ENCODE measurements around the gene KIF19.

KIF19 gene

DNA sequence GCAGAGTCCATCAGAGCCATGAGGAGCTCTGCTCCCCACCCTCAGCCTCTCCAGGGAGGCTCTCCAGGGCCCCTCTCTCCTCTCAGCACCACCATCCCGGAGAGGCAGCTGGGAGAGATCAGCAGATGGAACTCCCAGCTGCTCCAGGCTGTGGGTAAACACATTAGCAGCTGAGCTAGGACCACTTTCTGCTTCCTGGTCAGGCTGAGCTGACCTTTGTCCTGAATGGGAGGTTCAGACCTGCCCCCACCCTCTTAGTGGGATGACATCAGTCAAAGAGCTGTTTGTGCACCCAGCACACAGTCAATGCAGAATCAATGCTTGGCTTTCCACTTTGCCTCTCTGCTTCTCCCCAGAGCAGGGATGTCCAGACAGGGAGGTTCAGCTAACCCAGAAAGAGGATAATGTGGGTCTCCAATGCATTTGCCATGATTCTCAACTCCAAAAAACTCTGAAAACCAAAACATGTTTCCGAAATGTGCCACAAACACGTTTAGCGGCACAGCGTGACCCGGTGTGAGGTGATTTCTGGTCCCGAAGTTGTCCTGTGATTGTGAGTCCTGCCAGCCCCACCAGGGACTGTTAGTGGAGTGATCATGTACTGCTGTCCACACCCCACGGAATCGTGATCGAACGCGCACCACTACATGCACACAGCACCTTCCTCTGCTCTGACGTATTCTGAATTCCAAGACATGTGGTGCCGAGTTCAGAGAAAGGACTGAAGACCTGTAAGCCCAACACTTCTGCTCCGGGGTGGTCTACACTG, 48.0 kb downstream of the KIF19 start:
- TF ChIP-seq ZNF70 (CRISPR knock-in tag; IDR thresholded peaks at IDR 0.05) (no peak), ZFP3 (CRISPR knock-in tag; IDR thresholded peaks at IDR 0.05) (no peak), OSR1 (CRISPR knock-in tag; IDR thresholded peaks at IDR 0.05) (no peak), ESRRG (CRISPR knock-in tag; IDR thresholded peaks at IDR 0.05) (no peak), ZC3H10 (CRISPR knock-in tag; IDR thresholded peaks at IDR 0.05) (no peak), RARB (CRISPR knock-in tag; IDR thresholded peaks at IDR 0.05) (no peak), ARNTL (CRISPR knock-in tag; IDR thresholded peaks at IDR 0.05; ENCODE audit: borderline replicate concordance, low read depth) (no peak), ZFP30 (CRISPR knock-in tag; IDR thresholded peaks at IDR 0.05) (no peak), PATZ1 (CRISPR knock-in tag; IDR thresholded peaks at IDR 0.05; ENCODE audit: borderline replicate concordance) (no peak), SNAI2 (CRISPR knock-in tag; IDR thresholded peaks at IDR 0.05) (no peak), CSDC2 (CRISPR knock-in tag; IDR thresholded peaks at IDR 0.05) (no peak), POU6F1 (CRISPR knock-in tag; IDR thresholded peaks at IDR 0.05; ENCODE audit: borderline replicate concordance, low read depth) (no peak), PPARA (CRISPR knock-in tag; IDR thresholded peaks at IDR 0.05; ENCODE audit: borderline replicate concordance) (no peak), GLIS3 (CRISPR knock-in tag; IDR thresholded peaks at IDR 0.05) (no peak)
- ATAC-seq, result no peak

- TF ChIP-seq RARB (CRISPR knock-in tag; IDR thresholded peaks at IDR 0.05) (no peak), ARNTL (CRISPR knock-in tag; IDR thresholded peaks at IDR 0.05; ENCODE audit: borderline replicate concordance, low read depth) (no peak), ISL1 (CRISPR knock-in tag; IDR thresholded peaks at IDR 0.05) (no peak), CSDC2 (CRISPR knock-in tag; IDR thresholded peaks at IDR 0.05) (no peak), POU6F1 (CRISPR knock-in tag; IDR thresholded peaks at IDR 0.05; ENCODE audit: borderline replicate concordance, low read depth) (no peak)
- TF ChIP-seq, protein P1, sequence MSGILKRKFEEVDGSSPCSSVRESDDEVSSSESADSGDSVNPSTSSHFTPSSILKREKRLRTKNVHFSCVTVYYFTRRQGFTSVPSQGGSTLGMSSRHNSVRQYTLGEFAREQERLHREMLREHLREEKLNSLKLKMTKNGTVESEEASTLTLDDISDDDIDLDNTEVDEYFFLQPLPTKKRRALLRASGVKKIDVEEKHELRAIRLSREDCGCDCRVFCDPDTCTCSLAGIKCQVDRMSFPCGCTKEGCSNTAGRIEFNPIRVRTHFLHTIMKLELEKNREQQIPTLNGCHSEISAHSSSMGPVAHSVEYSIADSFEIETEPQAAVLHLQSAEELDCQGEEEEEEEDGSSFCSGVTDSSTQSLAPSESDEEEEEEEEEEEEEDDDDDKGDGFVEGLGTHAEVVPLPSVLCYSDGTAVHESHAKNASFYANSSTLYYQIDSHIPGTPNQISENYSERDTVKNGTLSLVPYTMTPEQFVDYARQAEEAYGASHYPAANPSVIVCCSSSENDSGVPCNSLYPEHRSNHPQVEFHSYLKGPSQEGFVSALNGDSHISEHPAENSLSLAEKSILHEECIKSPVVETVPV (CRISPR knock-in tag; IDR thresholded peaks at IDR 0.05), result no peak
- TF ChIP-seq, protein P2, sequence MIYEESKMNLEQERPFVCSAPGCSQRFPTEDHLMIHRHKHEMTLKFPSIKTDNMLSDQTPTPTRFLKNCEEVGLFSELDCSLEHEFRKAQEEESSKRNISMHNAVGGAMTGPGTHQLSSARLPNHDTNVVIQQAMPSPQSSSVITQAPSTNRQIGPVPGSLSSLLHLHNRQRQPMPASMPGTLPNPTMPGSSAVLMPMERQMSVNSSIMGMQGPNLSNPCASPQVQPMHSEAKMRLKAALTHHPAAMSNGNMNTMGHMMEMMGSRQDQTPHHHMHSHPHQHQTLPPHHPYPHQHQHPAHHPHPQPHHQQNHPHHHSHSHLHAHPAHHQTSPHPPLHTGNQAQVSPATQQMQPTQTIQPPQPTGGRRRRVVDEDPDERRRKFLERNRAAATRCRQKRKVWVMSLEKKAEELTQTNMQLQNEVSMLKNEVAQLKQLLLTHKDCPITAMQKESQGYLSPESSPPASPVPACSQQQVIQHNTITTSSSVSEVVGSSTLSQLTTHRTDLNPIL (CRISPR knock-in tag; IDR thresholded peaks at IDR 0.05; ENCODE audit: low read depth), result no peak
- ATAC-seq, result no peak
Measured at GRCh38 chr17:74374858-74375257, 48.8 kb downstream of the KIF19 start.

GRCh38 chr17:74379495-74380085, 53.6 kb downstream of the KIF19 start:
- TF ChIP-seq TCF4 (CRISPR knock-in tag; IDR thresholded peaks at IDR 0.05; ENCODE audit: borderline replicate concordance), result no peak
- TF ChIP-seq ZFP30 (CRISPR knock-in tag; IDR thresholded peaks at IDR 0.05), result no peak
- TF ChIP-seq CSDC2 (CRISPR knock-in tag; IDR thresholded peaks at IDR 0.05), result no peak
- no peak for TF ChIP-seq SNAI2 (CRISPR knock-in tag; IDR thresholded peaks at IDR 0.05)
- TF ChIP-seq, protein P3, sequence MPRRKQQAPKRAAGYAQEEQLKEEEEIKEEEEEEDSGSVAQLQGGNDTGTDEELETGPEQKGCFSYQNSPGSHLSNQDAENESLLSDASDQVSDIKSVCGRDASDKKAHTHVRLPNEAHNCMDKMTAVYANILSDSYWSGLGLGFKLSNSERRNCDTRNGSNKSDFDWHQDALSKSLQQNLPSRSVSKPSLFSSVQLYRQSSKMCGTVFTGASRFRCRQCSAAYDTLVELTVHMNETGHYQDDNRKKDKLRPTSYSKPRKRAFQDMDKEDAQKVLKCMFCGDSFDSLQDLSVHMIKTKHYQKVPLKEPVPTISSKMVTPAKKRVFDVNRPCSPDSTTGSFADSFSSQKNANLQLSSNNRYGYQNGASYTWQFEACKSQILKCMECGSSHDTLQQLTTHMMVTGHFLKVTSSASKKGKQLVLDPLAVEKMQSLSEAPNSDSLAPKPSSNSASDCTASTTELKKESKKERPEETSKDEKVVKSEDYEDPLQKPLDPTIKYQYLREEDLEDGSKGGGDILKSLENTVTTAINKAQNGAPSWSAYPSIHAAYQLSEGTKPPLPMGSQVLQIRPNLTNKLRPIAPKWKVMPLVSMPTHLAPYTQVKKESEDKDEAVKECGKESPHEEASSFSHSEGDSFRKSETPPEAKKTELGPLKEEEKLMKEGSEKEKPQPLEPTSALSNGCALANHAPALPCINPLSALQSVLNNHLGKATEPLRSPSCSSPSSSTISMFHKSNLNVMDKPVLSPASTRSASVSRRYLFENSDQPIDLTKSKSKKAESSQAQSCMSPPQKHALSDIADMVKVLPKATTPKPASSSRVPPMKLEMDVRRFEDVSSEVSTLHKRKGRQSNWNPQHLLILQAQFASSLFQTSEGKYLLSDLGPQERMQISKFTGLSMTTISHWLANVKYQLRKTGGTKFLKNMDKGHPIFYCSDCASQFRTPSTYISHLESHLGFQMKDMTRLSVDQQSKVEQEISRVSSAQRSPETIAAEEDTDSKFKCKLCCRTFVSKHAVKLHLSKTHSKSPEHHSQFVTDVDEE (CRISPR knock-in tag; IDR thresholded peaks at IDR 0.05), result no peak
- no peak for TF ChIP-seq ESRRG (CRISPR knock-in tag; IDR thresholded peaks at IDR 0.05)
- TF ChIP-seq BACH2 (CRISPR knock-in tag; IDR thresholded peaks at IDR 0.05; ENCODE audit: borderline replicate concordance), result no peak
- peak; percentile 68 for ATAC-seq
